ENCODE results near the gene RANBP3. TPM values are rescaled to one million over a fixed set of nuclear protein-coding genes. Genes with fewer than 3 reads are reported as not detected.
"Not testable (repeated sequence)": the region's sequence is repeated elsewhere in the genome, so short reads cannot be mapped to it uniquely, and the experiment has no call there.

Gene RANBP3
- total RNA-seq, 3 donors from 2014 or later = 101 to 104 (median 103) TPM

DNA sequence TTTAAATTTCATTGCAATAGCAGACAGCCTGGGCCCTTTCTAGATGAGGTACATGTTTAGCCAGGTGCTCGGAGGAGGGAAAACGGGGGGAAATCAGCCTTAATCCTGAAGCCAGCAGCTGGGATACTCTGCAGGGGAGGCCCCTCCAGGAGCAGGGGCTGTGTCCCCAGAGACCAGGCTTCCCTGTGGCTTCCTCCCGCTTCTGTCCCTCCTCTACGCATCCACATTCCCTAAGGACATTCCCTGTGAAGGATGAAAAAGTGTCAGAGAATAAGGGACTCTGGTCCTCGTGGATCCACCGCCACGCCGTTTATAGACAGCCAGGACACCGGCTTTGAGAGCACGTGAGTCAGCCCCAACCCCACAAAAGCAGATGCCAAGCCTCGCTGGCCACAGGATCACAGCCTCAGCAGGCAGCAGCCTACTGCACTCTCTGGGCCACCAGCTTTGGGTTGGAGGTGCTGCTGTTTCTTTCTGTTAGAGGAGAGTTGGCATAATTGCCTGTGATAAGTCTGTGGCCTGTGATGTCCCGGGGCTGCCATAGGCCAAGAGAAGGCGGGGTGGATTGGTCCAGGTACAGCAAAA is 36.7 kb upstream of the RANBP3 start:
- H3K4me1 Mint-ChIP-seq (ENCODE audit: low read depth) = no peaks in the 10 kb centered on the region
- peaks cover 2% of the 10 kb centered on the region for H3K36me3 Mint-ChIP-seq (ENCODE audit: insufficient read depth)
- DNase-seq = no peak
- no peak overlapping the region for H3K4me3 Mint-ChIP-seq
- no peaks in the 10 kb centered on the region for H3K9me3 Mint-ChIP-seq
- H3K27me3 Mint-ChIP-seq (ENCODE audit: low read depth) = peaks cover 1% of the 10 kb centered on the region
- no peak for ATAC-seq

DNA sequence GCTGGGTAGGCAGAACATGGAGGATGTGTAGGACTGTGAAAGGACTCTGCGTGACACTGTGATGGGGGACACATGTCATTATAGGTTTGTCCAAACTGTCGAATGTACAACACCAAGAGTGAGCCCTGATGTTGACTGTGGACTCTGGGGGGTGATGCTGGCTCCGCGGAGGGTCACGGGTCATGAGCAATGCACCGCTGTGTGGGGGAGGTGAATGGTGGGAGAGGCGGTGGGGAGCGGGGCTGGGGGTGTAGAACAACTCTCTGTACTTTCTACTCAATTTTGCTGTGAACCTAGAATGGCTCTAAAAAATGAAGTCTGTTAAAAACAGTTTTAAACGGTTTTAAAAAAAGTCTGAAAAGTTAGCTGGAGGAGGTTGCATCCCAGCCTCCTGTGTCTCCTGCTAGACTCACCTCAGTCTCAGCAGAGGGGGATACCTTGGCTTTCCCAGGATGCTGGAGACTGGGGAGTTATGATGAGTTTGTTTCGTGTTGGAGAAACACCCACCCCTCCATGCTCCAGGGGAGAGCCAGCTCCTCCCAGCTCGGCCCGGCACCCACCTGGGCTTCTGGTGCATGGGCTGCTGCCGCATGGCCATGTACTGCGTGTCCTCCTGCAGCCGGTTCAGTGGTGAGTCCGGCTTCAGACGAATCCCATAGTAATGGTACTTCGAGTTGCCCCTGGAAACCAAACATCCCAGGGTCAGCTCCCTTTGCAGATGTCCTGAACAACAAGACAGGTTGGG is 34.7 kb upstream of the RANBP3 start:
- no peaks in the 10 kb centered on the region for H3K27me3 Mint-ChIP-seq (ENCODE audit: low read depth)
- H3K9me3 Mint-ChIP-seq = no peaks in the 10 kb centered on the region
- H3K36me3 Mint-ChIP-seq (ENCODE audit: insufficient read depth) = peaks cover 2% of the 10 kb centered on the region
- DNase-seq = no peak
- ATAC-seq = no peak
- no peak overlapping the region for H3K4me3 Mint-ChIP-seq
- H3K4me1 Mint-ChIP-seq (ENCODE audit: low read depth) = no peaks in the 10 kb centered on the region

DNA sequence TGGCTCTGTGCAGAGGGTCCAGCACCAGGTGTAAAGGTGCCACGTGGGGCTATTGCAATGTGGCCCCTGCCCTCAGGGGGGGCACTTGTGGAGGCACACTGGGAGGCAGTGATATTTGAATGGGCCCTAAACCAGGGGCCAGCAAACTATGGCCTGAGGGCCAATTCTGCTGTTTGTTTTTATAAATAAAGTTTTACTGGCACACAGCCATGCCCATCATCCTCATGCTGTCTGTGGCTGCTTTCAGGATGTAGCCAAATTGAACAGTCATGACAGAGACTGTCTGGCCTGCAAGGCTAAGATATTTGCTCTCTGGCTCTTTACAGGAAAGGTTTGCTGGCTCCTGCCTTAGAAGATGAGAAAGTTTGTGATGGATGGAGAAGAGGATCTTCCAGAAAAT is 33.9 kb upstream of the RANBP3 start:
- DNase-seq (no peak), ATAC-seq (no peak)
- H3K36me3 Mint-ChIP-seq (ENCODE audit: insufficient read depth) = peaks cover 2% of the 10 kb centered on the region
- H3K9me3 Mint-ChIP-seq = no peaks in the 10 kb centered on the region
- no peaks in the 10 kb centered on the region for H3K4me1 Mint-ChIP-seq (ENCODE audit: low read depth)
- H3K4me3 Mint-ChIP-seq = no peak overlapping the region
- no peaks in the 10 kb centered on the region for H3K27me3 Mint-ChIP-seq (ENCODE audit: low read depth)

DNA sequence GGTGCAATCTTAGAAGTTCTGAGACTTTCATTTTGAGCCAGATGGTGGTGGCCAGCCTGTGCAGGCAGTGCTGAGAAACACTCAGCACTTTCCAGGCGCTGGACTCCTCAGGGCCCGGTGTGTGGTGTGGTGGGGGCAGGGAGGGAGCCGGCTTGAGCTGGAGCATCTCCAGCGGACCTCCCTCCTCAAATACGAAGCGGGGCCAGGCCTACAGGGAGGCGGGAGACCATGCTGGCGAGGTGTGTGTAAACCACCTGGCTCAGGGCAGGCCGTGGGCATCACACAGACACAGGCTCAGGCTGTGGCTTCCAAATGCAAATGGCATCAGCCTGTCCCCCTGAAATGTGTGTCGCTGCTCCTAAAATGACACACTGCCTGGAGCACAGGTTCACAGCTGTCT is 33.3 kb upstream of the RANBP3 start:
- Mint-ChIP-seq H3K36me3 (ENCODE audit: insufficient read depth) (peaks cover 2% of the 10 kb centered on the region), H3K27me3 (ENCODE audit: low read depth) (no peaks in the 10 kb centered on the region), H3K4me1 (ENCODE audit: low read depth) (no peaks in the 10 kb centered on the region), H3K4me3 (no peak overlapping the region), H3K9me3 (no peaks in the 10 kb centered on the region)
- ATAC-seq (no peak), DNase-seq (no peak)

DNA sequence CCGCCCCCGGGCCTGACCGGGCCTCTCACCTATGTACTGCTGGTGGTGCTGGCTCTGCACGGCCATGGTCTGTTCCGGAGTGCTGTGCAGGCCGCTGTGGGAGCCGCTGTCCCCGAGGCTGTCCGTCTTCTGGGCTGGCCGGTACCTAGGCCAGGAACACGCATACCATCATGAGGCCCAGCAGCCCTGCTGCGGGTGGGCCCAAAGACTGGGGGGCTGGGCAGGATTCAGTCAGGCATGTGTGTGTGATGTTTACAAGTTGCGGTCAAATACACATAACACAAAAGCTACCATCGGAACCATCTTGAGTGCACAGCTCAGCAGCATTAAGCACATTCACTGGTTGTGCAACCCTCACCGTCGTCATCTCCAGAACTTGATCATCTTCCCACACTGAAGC is 32.2 kb upstream of the RANBP3 start:
- Mint-ChIP-seq H3K4me1 (ENCODE audit: low read depth) (no peaks in the 10 kb centered on the region), H3K36me3 (ENCODE audit: insufficient read depth) (peaks cover 2% of the 10 kb centered on the region), H3K4me3 (no peak overlapping the region), H3K9me3 (no peaks in the 10 kb centered on the region), H3K27me3 (ENCODE audit: low read depth) (no peaks in the 10 kb centered on the region)
- DNase-seq = no peak
- ATAC-seq = no peak

DNA sequence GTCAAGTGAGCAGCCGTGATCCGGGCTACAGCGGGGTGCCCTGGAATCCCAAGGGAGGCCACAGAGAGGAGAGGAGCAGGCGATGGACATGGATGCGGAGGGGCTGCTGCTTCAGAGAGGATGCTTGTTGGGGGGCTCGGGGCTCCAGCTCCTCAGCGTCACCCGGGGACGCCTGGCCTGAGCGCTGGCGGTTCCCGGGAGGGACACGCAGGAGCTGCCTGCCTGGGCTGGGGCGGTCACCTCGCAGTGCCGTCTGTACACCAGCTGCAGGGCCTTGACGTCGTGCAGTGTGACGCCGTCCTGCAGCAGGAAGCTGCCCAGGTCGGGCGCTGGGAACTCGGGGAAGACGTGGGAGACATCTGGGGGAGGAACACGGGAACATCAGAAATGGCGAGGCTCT is 29.9 kb upstream of the RANBP3 start:
- no peaks in the 10 kb centered on the region for H3K4me1 Mint-ChIP-seq (ENCODE audit: low read depth)
- H3K36me3 Mint-ChIP-seq (ENCODE audit: insufficient read depth) = peaks cover 2% of the 10 kb centered on the region
- no peak overlapping the region for H3K4me3 Mint-ChIP-seq
- no peak for ATAC-seq
- no peaks in the 10 kb centered on the region for H3K9me3 Mint-ChIP-seq
- no peaks in the 10 kb centered on the region for H3K27me3 Mint-ChIP-seq (ENCODE audit: low read depth)
- DNase-seq = no peak

DNA sequence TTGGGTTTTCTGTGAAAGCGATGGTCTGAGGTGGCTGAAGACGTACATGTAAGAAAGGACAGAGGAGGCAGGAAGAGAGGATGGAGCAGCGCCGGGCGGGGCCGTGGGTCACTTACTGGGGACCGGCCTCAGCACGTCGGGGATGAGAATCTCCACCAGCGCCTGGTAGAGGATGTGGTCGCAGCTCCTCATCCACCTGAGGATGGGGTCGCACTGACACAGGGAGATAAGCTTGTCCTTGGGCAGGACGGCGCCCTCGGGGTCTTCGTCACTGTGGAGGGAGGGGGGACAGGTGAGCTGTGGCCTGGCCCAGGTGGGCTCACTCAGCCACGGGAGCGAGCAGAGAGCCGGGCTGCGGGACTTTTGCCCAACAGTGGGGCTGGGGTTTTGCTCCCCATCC is 29.0 kb upstream of the RANBP3 start:
- H3K4me3 Mint-ChIP-seq = no peak overlapping the region
- no peaks in the 10 kb centered on the region for H3K9me3 Mint-ChIP-seq
- H3K27me3 Mint-ChIP-seq (ENCODE audit: low read depth) = no peaks in the 10 kb centered on the region
- no peaks in the 10 kb centered on the region for H3K4me1 Mint-ChIP-seq (ENCODE audit: low read depth)
- ATAC-seq (no peak), DNase-seq (no peak)
- peaks cover 2% of the 10 kb centered on the region for H3K36me3 Mint-ChIP-seq (ENCODE audit: insufficient read depth)

DNA sequence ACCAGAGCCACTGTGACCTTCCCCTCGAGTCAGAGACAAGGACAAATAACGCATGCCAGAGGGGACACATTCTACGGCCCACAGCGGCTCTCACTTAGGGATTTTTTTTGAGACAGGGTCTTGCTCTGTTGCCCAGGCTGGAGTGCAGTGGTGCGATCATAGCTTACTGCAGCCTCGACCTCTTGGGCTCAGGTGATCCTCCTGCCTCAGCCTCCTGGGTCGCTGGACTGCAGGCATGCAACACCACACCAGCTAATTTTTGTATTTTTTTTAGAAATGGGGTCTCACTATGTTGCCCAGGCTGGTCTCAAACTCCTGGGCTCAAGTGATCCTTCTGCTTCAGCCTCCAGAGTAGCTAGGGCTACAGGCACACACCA is 28.1 kb upstream of the RANBP3 start:
- DNase-seq; H3K4me3 Mint-ChIP-seq; H3K4me1 Mint-ChIP-seq (ENCODE audit: low read depth); H3K9me3 Mint-ChIP-seq; H3K27me3 Mint-ChIP-seq (ENCODE audit: low read depth); ATAC-seq; H3K36me3 Mint-ChIP-seq (ENCODE audit: insufficient read depth): not testable (repeated sequence)

DNA sequence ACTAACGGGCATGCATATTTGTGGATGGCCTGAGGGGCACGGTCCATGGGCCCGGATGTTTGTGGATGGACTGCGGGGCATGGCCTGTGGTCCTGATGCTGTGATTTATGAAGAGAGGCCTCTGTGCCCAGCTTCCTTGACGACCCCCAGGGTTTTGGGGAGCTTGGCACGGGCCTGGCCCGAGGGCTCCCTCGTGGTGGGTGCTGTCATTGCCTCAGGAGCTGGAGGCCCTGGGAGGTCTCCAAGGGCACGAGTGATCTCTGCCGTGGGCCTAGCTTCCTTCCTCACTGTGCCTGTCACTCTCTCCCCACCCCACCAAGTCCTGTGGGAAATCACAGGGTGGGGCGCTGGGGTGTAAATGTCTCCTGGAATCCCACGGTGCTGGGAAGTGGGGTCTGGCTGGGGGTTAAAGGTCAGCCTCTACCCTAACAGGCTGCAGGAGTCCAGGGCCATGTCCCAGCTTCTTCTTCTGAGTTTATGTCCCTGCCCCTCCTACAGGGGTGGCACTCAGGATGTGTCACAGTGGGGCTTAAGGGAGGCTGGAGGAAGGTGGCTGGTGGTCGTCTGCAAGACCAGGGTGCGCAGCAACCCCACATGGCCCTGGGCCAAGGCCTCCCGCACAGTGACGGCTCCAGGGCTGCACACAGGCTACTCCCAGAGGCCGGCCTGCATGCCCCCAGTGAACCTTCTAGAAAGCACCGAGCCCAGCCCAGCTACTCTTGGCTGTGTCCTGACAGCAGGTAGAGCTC is 27.6 kb upstream of the RANBP3 start:
- no peak for DNase-seq
- no peak for ATAC-seq
- H3K27me3 Mint-ChIP-seq (ENCODE audit: low read depth) = no peaks in the 10 kb centered on the region
- H3K4me1 Mint-ChIP-seq (ENCODE audit: low read depth) = no peaks in the 10 kb centered on the region
- no peaks in the 10 kb centered on the region for H3K9me3 Mint-ChIP-seq
- H3K4me3 Mint-ChIP-seq = no peak overlapping the region
- H3K36me3 Mint-ChIP-seq (ENCODE audit: insufficient read depth) = peaks cover 2% of the 10 kb centered on the region

DNA sequence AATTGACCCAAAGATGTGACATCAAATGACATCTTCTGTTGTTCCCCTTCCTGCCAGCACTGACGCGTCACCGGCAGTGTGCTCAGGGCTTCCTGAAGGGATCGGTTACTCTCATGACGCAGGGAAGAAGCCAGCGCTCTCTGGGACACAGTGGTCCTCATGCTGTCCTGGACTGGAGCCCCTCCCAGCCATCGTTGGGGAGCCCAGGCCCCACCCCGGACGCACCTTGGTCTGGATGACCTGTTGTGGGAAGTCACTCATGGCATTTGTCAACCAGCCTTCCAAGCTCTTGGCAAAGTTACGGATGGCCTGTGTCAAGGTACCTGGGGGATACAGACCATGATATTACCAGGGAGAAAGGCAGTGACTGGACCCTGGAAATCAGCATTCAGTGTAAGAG is 26.0 kb upstream of the RANBP3 start:
- Mint-ChIP-seq H3K36me3 (ENCODE audit: insufficient read depth) (peaks cover 4% of the 10 kb centered on the region), H3K27me3 (ENCODE audit: low read depth) (no peaks in the 10 kb centered on the region), H3K4me3 (no peak overlapping the region), H3K9me3 (no peaks in the 10 kb centered on the region), H3K4me1 (ENCODE audit: low read depth) (no peaks in the 10 kb centered on the region)
- no peak for ATAC-seq
- DNase-seq = no peak

DNA sequence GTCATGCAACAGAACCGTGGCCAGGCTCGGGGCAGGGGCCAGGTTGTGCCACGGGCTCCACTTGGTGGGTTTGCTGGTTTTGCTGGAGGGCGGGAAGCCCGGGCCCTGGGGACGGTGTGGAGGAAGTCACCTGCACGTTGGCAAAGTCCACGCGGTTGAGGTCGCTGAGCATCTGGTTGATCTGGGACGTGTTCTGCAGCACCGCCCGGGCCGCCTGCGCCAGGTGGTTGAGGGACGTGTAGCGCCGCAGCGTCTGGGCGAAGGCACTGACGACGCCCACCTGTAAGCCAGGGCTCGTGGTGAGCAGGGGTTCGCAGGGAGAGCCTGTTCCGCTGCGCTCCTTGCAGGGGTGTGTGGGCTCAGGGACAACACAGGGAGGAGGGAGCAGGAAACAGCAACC is 24.7 kb upstream of the RANBP3 start:
- H3K27me3 Mint-ChIP-seq (ENCODE audit: low read depth) = no peaks in the 10 kb centered on the region
- H3K4me1 Mint-ChIP-seq (ENCODE audit: low read depth) = no peaks in the 10 kb centered on the region
- ATAC-seq = no peak
- H3K9me3 Mint-ChIP-seq = no peaks in the 10 kb centered on the region
- H3K4me3 Mint-ChIP-seq = no peak overlapping the region
- peaks cover 4% of the 10 kb centered on the region for H3K36me3 Mint-ChIP-seq (ENCODE audit: insufficient read depth)
- DNase-seq = no peak

DNA sequence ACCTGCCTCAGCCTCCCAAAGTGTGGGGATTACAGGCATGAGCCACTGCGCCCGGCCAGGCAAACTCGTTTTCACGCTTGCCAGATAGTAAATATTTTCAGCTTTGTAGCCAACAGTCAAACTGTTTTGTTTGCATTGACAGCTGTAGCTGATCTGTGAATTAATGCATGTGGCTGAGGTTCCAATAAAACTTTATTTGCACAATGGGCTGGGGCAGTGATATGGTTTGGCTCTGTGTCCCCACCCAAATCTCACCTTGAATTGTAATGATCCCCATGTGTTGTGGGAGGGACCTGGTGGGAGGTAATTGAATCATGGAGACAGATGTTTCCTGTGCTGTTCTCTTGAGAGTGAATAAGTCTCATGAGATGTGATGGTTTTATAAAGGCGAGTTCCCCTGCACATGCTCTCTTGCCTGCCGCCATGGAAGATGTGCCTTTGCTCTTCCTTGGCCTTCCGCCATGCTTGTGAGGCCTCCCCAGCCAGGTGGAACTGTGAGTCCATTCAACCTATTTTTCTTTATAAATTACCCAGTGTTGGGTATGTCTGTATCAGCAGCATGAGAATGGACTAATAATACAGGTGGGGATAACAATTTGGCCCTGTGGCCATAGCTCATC is 22.4 kb upstream of the RANBP3 start:
- DNase-seq (no peak), ATAC-seq (no peak)
- no peak overlapping the region for H3K4me3 Mint-ChIP-seq
- H3K36me3 Mint-ChIP-seq (ENCODE audit: insufficient read depth) = peaks cover 4% of the 10 kb centered on the region
- H3K9me3 Mint-ChIP-seq = no peaks in the 10 kb centered on the region
- no peaks in the 10 kb centered on the region for H3K4me1 Mint-ChIP-seq (ENCODE audit: low read depth)
- no peaks in the 10 kb centered on the region for H3K27me3 Mint-ChIP-seq (ENCODE audit: low read depth)

DNA sequence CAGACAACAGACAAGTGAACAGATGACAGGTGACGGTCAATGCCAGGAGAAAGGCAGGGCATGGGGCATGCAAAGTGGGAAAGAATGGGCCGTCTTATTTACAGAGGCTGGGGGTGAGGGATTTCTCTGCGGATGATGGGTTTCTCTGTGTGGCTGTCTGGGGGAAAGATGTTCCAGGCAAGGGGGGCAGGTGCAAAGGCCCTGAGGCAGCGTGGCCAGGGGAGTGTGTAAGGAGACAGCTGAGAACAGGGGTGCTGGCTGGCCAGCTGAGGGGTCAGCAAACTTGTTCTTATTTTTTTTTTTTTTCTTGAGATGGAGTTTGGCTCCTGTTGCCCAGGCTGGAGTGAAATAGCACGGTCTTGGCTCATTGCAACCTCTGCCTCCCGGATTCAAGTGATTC is 21.8 kb upstream of the RANBP3 start:
- no peak for ATAC-seq
- DNase-seq = no peak
- Mint-ChIP-seq H3K9me3 (no peaks in the 10 kb centered on the region), H3K27me3 (ENCODE audit: low read depth) (no peaks in the 10 kb centered on the region), H3K4me3 (no peak overlapping the region), H3K4me1 (ENCODE audit: low read depth) (no peaks in the 10 kb centered on the region), H3K36me3 (ENCODE audit: insufficient read depth) (peaks cover 4% of the 10 kb centered on the region)

DNA sequence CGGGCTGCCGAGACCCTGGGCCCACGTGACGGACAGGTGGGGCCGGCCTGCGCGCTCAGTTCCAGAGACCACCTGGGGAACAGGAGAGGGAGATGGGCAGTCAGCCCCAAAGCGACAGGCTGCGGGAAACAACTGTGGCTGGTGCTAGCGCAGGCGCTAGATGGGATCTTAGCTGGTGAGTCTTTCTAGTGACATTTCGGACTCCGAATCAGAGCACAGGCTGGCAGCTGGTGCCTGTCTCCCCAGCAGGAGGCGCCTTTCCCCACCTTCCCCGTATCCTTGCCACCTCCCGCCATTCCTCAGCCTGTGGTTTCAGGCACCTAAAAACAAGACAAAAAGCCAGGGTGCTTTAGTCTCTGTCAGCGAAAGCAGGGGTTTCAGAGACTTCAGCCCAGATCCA is 19.4 kb upstream of the RANBP3 start:
- DNase-seq = no peak
- Mint-ChIP-seq H3K4me3 (no peak overlapping the region), H3K4me1 (ENCODE audit: low read depth) (no peaks in the 10 kb centered on the region), H3K36me3 (ENCODE audit: insufficient read depth) (peaks cover 4% of the 10 kb centered on the region), H3K27me3 (ENCODE audit: low read depth) (no peaks in the 10 kb centered on the region), H3K9me3 (no peaks in the 10 kb centered on the region)
- ATAC-seq = no peak

Measured in activated T-cell treated with anti-CD3 and anti-CD28 coated beads, Interleukin-2, amount 50 U/mL, for 4 hours (primary cell).